GM12878 (cell line): ENCODE measurements around the gene PRKCQ.

Experiments
- ASH2L ChIP-seq: fragments of 300-600, 200-600 bp; sonication (generic); IDR thresholded peaks from 2 replicates; pipeline ENCODE4 v1.6.1; 2017; ENCODE audit warnings: low read depth, mild to moderate bottlenecking, borderline replicate concordance
- KDM1A ChIP-seq: fragments of 200-600 bp; sonication (generic); IDR thresholded peaks from 2 replicates; pipeline ENCODE4 v1.6.1; 2016; ENCODE audit warnings: borderline replicate concordance
- MEF2A ChIP-seq: IDR thresholded peaks from 2 replicates; pipeline ENCODE4 v1.6.1; 2011; ENCODE audit warnings: low read depth, mild to moderate bottlenecking, low read length, moderate library complexity; ENCODE audit not compliant: insufficient read depth
- MTA2 ChIP-seq: fragments of 450-650 bp; IDR thresholded peaks from 2 replicates; pipeline ENCODE4 v1.6.1; 2016; ENCODE audit warnings: low read depth, mild to moderate bottlenecking, moderate library complexity
- MTA3 ChIP-seq: IDR thresholded peaks from 2 replicates; pipeline ENCODE4 v1.6.1; 2012; ENCODE audit warnings: low read length, inconsistent platforms, borderline replicate concordance
- MYC ChIP-seq: IDR thresholded peaks from 2 replicates; pipeline ENCODE4 v1.6.1; 2011; ENCODE audit warnings: mild to moderate bottlenecking, low read length, moderate library complexity, inconsistent platforms; ENCODE audit not compliant: insufficient read depth, insufficient replicate concordance, insufficient read length, severe bottlenecking
- PAX8 ChIP-seq: fragments of 450-650 bp; IDR thresholded peaks from 2 replicates; pipeline ENCODE4 v1.6.1; 2017; ENCODE audit warnings: mild to moderate bottlenecking, moderate library complexity
- RELA ChIP-seq: fragments of 450-650 bp; IDR thresholded peaks from 2 replicates; pipeline ENCODE4 v1.8.0; 2014; ENCODE audit warnings: borderline replicate concordance; ENCODE audit not compliant: partially characterized antibody
- SIN3A ChIP-seq: IDR thresholded peaks from 2 replicates; pipeline ENCODE4 v1.6.1; 2012; ENCODE audit warnings: low read depth, low read length, improper control_type of control experiment
- SPI1 ChIP-seq: IDR thresholded peaks from 2 replicates; pipeline ENCODE4 v1.6.1; 2011; ENCODE audit warnings: low read depth, mild to moderate bottlenecking, low read length, moderate library complexity, borderline replicate concordance; ENCODE audit not compliant: insufficient read depth
- SREBF2 ChIP-seq: IDR thresholded peaks from 2 replicates; pipeline ENCODE4 v1.6.1; 2012; ENCODE audit warnings: mild to moderate bottlenecking, low read length
- TF ChIP-seq, protein P1 (sequence below), 3 experiments: IDR thresholded peaks in 2 of 3; conservative IDR thresholded peaks in 1 of 3; 2 replicates each; pipeline ENCODE4 v1.5.1; 2011; ENCODE audit warnings: low read depth in 3 of 3, low read length in 3 of 3, mild to moderate bottlenecking in 3 of 3, control low read depth in 2 of 3, moderate library complexity in 2 of 3, inconsistent platforms in 1 of 3, mixed read lengths in 1 of 3; ENCODE audit not compliant: control insufficient read depth in 2 of 3, insufficient read depth in 1 of 3; ENCODE audit errors: extremely low read depth in 1 of 3
- TF ChIP-seq, protein P2 (sequence below): IDR thresholded peaks from 2 replicates; pipeline ENCODE4 v1.6.1; 2011; ENCODE audit warnings: mild to moderate bottlenecking, low read depth, low read length, moderate library complexity; ENCODE audit not compliant: insufficient replicate concordance

DNA sequence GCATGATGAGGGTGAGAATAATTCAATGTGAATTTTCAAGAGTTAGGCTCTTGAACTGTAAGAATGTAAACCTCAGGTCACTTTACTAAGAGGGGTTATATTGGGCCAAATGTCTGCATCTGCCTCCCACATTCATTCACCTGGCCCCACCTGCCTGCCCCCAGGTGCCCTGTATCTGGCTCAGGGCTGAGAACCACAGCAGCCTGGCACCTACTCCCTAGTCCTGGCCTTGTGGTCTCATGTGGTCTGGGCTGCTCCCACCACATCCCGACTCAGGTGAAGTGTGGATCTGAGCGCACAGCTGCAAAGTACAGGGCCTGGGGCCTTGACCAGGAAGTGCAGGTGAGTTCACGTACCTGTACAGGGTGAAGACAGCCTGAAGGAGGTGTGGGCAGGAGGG, 195.2 kb downstream of the PRKCQ start:
- TF ChIP-seq, protein P1, sequence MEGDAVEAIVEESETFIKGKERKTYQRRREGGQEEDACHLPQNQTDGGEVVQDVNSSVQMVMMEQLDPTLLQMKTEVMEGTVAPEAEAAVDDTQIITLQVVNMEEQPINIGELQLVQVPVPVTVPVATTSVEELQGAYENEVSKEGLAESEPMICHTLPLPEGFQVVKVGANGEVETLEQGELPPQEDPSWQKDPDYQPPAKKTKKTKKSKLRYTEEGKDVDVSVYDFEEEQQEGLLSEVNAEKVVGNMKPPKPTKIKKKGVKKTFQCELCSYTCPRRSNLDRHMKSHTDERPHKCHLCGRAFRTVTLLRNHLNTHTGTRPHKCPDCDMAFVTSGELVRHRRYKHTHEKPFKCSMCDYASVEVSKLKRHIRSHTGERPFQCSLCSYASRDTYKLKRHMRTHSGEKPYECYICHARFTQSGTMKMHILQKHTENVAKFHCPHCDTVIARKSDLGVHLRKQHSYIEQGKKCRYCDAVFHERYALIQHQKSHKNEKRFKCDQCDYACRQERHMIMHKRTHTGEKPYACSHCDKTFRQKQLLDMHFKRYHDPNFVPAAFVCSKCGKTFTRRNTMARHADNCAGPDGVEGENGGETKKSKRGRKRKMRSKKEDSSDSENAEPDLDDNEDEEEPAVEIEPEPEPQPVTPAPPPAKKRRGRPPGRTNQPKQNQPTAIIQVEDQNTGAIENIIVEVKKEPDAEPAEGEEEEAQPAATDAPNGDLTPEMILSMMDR (IDR thresholded peaks at IDR 0.05 in 2 of 3, conservative IDR thresholded peaks at IDR 0.05 in 1 of 3; ENCODE audit: control insufficient read depth in 2 of 3, extremely low read depth in 1 of 3, insufficient read depth in 1 of 3, low read depth in 3 of 3, low read length in 3 of 3), result no peak
- TF ChIP-seq MTA2 (no peak), PAX8 (no peak), KDM1A (no peak), SIN3A (no peak), ASH2L (no peak), MYC (no peak), MTA3 (no peak), SREBF2 (no peak), SPI1 (no peak), RELA (no peak), MEF2A (no peak)
- TF ChIP-seq, protein P2, sequence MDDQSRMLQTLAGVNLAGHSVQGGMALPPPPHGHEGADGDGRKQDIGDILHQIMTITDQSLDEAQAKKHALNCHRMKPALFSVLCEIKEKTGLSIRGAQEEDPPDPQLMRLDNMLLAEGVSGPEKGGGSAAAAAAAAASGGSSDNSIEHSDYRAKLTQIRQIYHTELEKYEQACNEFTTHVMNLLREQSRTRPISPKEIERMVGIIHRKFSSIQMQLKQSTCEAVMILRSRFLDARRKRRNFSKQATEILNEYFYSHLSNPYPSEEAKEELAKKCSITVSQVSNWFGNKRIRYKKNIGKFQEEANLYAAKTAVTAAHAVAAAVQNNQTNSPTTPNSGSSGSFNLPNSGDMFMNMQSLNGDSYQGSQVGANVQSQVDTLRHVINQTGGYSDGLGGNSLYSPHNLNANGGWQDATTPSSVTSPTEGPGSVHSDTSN, result no peak
